ENCODE measurements around the gene ARF1.

Gene ARF1

GRCh38 chr1:228105996-228106799, 23.7 kb downstream of the ARF1 start:
- H3K4me3 ChIP-seq (ENCODE audit: low read length) = no peak overlapping the region
- TF ChIP-seq CTCF (conservative IDR thresholded peaks at IDR 0.05; ENCODE audit: low read depth, low read length) = no peak
- DNase-seq (ENCODE audit: low read depth) = no peak

DNA sequence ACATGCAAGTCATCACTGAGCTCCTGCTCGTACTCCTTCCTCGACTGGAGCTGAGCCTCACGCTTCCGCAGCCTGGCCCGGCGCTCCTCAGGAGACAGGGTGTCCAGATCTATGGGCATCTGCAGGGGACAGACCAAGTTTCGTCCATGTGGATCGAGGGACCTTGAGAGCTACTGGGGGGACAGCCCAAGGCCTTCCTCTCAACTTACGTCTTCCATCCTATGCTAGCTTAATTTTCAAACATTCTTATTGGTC, 24.2 kb downstream of the ARF1 start:
- no peak for DNase-seq (ENCODE audit: low read depth)
- H3K4me3 ChIP-seq (ENCODE audit: low read length) = no peak overlapping the region
- TF ChIP-seq CTCF (conservative IDR thresholded peaks at IDR 0.05; ENCODE audit: low read depth, low read length) = no peak

- DNase-seq (ENCODE audit: low read depth) = no peak
- H3K4me3 ChIP-seq (ENCODE audit: low read length) = no peak overlapping the region
- no peak for TF ChIP-seq CTCF (conservative IDR thresholded peaks at IDR 0.05; ENCODE audit: low read depth, low read length)
Measured at GRCh38 chr1:228107636-228108035, 25.1 kb downstream of the ARF1 start.

GRCh38 chr1:228108055-228108690, 25.7 kb downstream of the ARF1 start:
- no peak for TF ChIP-seq CTCF (conservative IDR thresholded peaks at IDR 0.05; ENCODE audit: low read depth, low read length)
- peak overlapping the region; percentile 96 for H3K4me3 ChIP-seq (ENCODE audit: low read length)
- no peak for DNase-seq (ENCODE audit: low read depth)

GRCh38 chr1:228108742-228109072, 26.2 kb downstream of the ARF1 start:
- H3K4me3 ChIP-seq (ENCODE audit: low read length) = peak overlapping the region; percentile 96
- TF ChIP-seq CTCF (conservative IDR thresholded peaks at IDR 0.05; ENCODE audit: low read depth, low read length) = no peak
- no peak for DNase-seq (ENCODE audit: low read depth)

GRCh38 chr1:228109073-228109961, 26.8 kb downstream of the ARF1 start, which contains the start of gene MRPL55:
MRPL55 (minus strand) TSS chr1:228109299; CDS start chr1:228108260, 1,039 bp downstream.
- peak; percentile 82 for DNase-seq (ENCODE audit: low read depth)
- TF ChIP-seq CTCF (conservative IDR thresholded peaks at IDR 0.05; ENCODE audit: low read depth, low read length) = no peak

More at GRCh38 chr1:228109073-228109961, 26.8 kb downstream of the ARF1 start, which contains the start of gene MRPL55:
- peak within 1 kb of the TSS; percentile 96 for H3K4me3 ChIP-seq (ENCODE audit: low read length)
